H1 (cell line): ENCODE results near the gene NEDD8. TPM values are rescaled to one million over a fixed set of nuclear protein-coding genes. Genes with fewer than 3 reads are reported as not detected.

Experiments used
- CHD2 ChIP-seq: IDR thresholded peaks from 2 replicates; pipeline ENCODE4 v1.6.1; 2012; ENCODE audit warnings: low read length, improper control_type of control experiment
- EGR1 ChIP-seq: IDR thresholded peaks from 2 replicates; pipeline ENCODE4 v1.6.1; 2011; ENCODE audit warnings: low read depth, low read length, borderline replicate concordance
- SAP30 ChIP-seq: fragments of 300-600 bp; sonication (generic); IDR thresholded peaks from 2 replicates; pipeline ENCODE4 v1.7.1; 2012; ENCODE audit warnings: low read length, moderate library complexity, mild to moderate bottlenecking, inconsistent platforms; ENCODE audit not compliant: insufficient read depth, insufficient replicate concordance
- TAF1 ChIP-seq: IDR thresholded peaks from 2 replicates; pipeline ENCODE4 v1.6.1; 2011; ENCODE audit warnings: mild to moderate bottlenecking, low read depth, low read length
- polyA plus RNA-seq, 7 experiments: library from polyadenylated mRNA; depleted of rRNA in 3 of 7; stranded (reverse) in 5 of 7; unstranded in 2 of 7; fragments of >200 nt in 5 of 7; fragments of 200-250 nt in 2 of 7; gene quantifications; 1 replicate in 5 of 7; 2 replicates in 1 of 7; 4 replicates in 1 of 7; pipeline versions ENCODE4 v1.2.1 to v1.2.3, GENCODE V29; 2011 to 2013; ENCODE audit warnings: missing spikeins in 2 of 7, mixed read lengths in 2 of 7
- total RNA-seq: library from RNA; stranded (reverse); fragmentation: NEBNext Ultra II Directional; extraction: Animal tissue kit (Norgen Biotek cat#: 25700); gene quantifications from 2 replicates; pipeline ENCODE4 v1.2.1, GENCODE V29; 2021

The NEDD8 gene
- total and polyA plus RNA-seq, 2 of the 8 experiments (the other 6 are each of a cell fraction or from before 2014, with no cell fraction given), result 253 to 317 TPM

DNA sequence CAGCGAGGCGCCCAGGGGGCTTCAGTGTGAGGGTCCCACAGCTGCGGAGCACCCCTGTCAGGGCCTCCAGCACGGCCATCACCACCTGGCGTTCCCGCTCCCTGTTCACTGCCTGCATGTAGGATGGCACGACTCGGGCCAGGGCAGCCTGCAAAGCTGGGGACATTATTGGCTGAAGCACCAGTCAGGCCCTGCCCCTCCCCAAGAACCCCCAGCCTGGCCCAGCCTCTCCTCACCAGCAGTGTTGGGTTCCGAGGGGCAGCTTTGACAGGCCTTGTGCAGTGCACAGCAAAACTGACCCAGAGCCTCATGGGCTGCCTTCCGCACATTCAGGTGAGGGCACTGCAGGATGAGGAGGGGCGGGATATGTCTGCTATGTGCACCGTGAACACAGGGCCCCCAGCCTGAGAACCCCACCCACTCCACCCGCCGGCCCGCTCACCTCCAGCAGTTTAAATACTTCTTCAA is 49.1 kb downstream of the NEDD8 start (continued):
- TF ChIP-seq TAF1 (no peak), EGR1 (no peak), CHD2 (no peak), SAP30 (no peak)
